Astrocyte of the spinal cord (primary cell): ENCODE results near the gene CD300C.

Source experiments
- DNase-seq: peaks from one replicate; pipeline ENCODE4 v3.0.0; 2011; ENCODE audit warnings: low read depth, low spot score
- H3K4me3 ChIP-seq: 2 replicates; pipeline ENCODE4 v1.5.1; 2011; ENCODE audit warnings: low read depth, mild to moderate bottlenecking, low read length, moderate library complexity
- CTCF ChIP-seq: IDR thresholded peaks from 2 replicates; pipeline ENCODE4 v1.5.1; 2012; ENCODE audit warnings: low read depth, mild to moderate bottlenecking, low read length, inconsistent platforms
- in situ Hi-C: cut with HindIII; loops from 2 replicates; pipeline ENCODE4 v1.10.0; 2017; ENCODE audit warnings: low sequenced_read_pairs

Gene CD300C

GRCh38 chr17:74545843-74546230, at the start of gene CD300C:
Gene CD300C (minus strand): TSS chr17:74546115. CDS start chr17:74545782, 333 bp downstream.
- no peak within 1 kb of the TSS for H3K4me3 ChIP-seq
- in situ Hi-C loops: no loop called here

GRCh38 chr17:74595037-74595750, 49.3 kb upstream of the CD300C start:
- TF ChIP-seq CTCF: no peak
- H3K4me3 ChIP-seq: no peak overlapping the region
- in situ Hi-C loops: no loop called here
- DNase-seq: no peak

More at GRCh38 chr17:74545843-74546230, at the start of gene CD300C:
- no peak for TF ChIP-seq CTCF
- DNase-seq: no peak

- in situ Hi-C loops: no loop called here
- no peak for TF ChIP-seq CTCF
- no peak within 1 kb of the TSS for H3K4me3 ChIP-seq
- DNase-seq: no peak
Observed at GRCh38 chr17:74592087-74592990, 46.4 kb upstream of the CD300C start, which contains the start of gene CD300LD. Gene CD300LD (minus strand): TSS chr17:74592283. CDS start chr17:74592202, 81 bp downstream.

GRCh38 chr17:74591503-74591902, 45.6 kb upstream of the CD300C start:
- no peak overlapping the region for H3K4me3 ChIP-seq
- no peak for TF ChIP-seq CTCF
- no peak for DNase-seq
- in situ Hi-C loops: no loop called here

DNA sequence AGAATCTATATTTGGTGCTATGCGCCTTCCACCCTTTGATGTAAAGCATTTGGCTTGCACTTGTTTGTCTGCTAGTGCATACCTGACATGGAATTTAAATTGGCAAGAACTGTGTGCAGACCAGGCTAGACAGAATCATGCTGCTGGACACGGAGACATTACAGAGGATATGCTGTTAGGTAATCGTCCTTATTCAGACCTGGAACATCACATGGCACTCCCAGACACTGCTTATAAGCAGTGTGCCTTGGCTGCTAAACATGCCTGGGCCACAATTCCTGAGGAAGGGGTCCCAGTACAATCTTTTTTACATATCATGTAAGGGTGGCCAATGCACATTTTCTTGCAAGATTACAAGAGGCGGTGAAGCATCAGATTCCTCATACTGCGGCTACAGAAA, 39.8 kb upstream of the CD300C start:
- H3K4me3 ChIP-seq: no peak overlapping the region
- in situ Hi-C loops: no loop called here
- DNase-seq: no peak
- TF ChIP-seq CTCF: no peak

GRCh38 chr17:74584292-74585060, 38.6 kb upstream of the CD300C start:
- no peak for DNase-seq
- no peak for TF ChIP-seq CTCF
- in situ Hi-C loops: no loop called here
- no peak overlapping the region for H3K4me3 ChIP-seq
